NCI-H2107 treated with DMSO at 0.1 percent for 48 hours (cell line): ENCODE data around the gene NPR2.

ENCODE experiments used
- DNase-seq: peaks from one replicate; lab custom pipeline; 2025; ENCODE audit not compliant: unreplicated experiment; lab: John Stamatoyannopoulos, UW

The NPR2 gene

DNA sequence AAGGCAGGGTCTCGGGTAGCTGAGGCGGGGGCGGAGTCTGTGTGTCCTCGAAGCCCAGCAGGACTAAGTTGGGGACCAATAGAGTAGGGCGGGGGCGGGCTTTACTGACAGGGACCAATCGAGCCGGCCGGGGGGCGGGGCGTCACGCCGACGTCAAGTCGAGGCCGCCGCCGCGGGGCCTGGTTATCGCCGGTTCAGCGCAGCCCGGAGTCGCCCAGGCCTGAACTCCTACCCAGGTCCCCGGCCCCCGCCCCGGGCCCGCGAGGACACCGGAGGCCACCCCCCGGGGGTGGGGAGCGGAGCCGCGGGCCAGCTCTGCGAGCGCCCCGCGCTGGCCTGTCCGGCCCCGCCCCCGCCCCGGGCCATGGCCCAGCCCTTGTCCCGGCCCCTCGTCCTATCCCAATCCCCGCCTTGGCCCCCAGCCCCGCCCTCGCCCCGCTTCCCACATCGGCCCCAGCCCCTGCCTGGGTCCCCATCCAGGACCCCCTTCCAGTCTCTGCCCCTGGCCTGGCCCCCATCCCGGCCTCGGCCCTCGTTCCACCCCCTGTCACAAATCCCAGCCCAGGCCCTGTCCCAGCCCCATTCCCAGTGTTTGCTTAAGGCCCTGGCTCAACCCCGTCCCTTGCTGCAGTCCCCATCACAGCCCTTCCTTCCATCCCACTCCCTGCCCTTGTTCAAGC is 37.8 kb downstream of the NPR2 start, which contains the start of gene TMEM8B:
Gene TMEM8B (plus strand): TSS at position 145 of the 680 bp plus-strand sequence. CDS start 220 bp downstream, at position 365.
- peak; percentile 80 for DNase-seq

GRCh38 chr9:35829764-35830096 is 38.3 kb downstream of the NPR2 start:
- DNase-seq = no peak

DNA sequence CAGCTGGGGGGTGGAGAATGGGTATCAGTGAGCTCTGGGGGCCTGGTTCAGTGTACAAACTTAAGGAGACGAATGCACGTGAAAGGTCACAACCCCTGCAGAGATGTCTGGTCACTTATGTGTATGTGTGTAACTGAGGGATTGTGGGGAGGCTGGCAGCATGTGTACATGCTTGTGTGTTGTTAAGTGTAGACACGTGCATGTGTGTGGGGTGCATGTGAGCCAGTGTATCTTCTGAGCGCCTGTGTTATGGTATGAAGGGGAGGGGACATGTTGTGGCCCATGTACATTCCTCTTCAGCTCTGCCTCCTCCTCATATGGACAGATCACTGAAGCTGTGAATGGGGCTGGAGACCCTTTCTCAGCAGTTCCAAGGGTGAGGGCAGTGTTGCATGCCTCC is 39.6 kb downstream of the NPR2 start:
- no peak for DNase-seq

DNA sequence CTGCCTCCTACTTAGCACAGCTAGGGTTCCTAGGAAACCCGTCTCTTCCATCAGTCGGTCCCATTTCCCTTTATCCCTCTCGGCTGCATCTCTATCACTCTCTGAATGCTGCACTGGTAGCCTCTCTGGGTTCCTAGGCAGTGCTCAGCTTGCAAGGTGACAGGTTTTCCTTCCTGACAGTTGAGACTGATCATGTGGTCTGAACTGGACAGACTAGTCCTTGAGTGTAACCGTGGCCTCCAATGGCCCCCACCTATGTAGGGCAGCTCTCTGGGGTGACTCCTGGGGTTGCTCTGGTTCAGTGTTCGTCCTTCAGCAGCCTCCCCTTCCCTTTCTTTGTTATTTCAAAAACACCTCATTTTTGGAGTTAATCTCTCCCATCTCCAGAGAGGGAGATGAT is 41.4 kb downstream of the NPR2 start:
- no peak for DNase-seq

DNA sequence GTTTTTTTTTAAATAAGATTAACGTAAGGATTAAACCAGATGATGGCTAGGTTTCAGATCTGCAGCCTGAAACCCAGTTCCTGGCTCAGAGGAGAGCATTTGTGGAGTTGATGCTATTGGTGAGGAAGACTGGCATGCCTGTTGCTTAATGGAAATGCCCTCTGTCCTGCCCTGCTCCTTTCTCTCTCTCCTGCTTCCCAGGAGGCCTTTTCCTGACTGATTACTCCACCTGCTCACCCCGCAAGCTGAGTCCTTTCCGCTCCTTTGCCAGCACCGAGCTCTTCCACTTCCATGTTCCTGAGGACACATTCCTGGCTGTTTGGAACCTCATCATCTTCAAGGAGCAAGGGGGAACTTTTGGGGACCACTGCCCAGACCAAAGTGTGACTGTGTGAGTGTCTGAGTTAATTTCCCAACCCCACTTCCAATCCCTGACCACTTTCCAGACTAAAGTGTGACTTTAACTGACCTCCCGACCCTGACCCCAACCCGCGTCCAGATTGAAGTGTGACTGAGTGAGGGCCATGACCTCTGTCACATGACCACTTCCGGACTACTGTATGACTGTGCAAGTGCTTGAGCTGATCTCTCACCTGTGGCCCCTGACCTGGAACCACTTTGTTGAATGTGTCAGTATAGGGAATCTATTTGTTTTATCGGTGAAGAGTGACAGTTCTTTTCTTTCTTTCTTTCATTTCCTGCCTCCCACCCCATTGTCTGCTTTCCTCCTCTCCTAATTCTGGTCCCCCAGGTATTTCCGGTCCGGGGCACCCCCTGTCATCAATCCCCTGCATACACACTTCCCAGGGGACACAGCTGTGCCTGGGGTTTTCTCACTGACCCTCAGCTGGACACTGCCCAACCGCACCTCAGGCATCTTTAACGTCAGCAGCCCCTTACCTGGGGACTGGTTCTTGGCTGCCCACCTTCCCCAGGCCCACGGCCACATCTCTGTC is 43.1 kb downstream of the NPR2 start:
- no peak for DNase-seq

DNA sequence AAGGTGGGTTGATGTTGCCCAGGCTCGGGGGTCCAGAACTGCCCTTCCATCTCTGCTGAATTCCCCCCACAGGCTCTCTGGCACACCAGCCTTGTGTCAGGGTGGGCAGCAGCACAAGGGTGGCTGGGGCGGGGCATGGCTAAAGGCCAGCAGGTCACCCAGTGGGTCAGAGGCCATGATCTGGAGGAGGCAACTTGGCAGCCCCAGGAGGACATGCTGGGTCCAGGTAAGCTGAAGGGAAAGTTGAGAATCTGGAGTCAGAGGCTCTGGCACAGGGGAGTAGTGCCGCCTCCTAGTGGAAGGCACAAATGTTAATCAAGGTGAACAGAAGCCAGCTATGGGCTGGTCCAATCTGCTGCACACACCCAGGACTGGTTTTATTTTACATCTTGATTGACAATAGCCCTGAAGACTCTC is 43.8 kb downstream of the NPR2 start:
- no peak for DNase-seq

GRCh38 chr9:35835766-35836165 is 44.4 kb downstream of the NPR2 start:
- no peak for DNase-seq

GRCh38 chr9:35836595-35836994 is 45.2 kb downstream of the NPR2 start:
- no peak for DNase-seq

DNA sequence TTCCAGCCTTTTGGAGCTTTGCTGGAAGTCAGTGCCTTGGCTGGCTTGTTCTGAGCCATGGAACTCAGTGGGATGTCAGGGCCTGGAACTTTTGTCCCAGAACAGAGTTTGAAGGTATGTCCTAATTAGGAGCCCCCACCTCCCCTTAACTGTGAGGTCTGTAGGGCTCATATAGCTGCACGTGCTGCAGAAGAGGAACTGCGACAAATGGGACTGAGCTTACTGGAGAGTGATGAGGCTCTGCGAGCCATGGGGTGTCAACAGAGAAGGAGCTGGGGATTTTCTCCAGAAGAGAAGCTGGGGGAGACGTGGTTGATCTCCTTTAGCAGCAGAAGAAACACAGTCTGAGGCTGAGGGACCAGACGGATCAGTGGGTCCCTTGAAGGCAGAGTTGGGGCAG is 48.5 kb downstream of the NPR2 start:
- DNase-seq = no peak

DNA sequence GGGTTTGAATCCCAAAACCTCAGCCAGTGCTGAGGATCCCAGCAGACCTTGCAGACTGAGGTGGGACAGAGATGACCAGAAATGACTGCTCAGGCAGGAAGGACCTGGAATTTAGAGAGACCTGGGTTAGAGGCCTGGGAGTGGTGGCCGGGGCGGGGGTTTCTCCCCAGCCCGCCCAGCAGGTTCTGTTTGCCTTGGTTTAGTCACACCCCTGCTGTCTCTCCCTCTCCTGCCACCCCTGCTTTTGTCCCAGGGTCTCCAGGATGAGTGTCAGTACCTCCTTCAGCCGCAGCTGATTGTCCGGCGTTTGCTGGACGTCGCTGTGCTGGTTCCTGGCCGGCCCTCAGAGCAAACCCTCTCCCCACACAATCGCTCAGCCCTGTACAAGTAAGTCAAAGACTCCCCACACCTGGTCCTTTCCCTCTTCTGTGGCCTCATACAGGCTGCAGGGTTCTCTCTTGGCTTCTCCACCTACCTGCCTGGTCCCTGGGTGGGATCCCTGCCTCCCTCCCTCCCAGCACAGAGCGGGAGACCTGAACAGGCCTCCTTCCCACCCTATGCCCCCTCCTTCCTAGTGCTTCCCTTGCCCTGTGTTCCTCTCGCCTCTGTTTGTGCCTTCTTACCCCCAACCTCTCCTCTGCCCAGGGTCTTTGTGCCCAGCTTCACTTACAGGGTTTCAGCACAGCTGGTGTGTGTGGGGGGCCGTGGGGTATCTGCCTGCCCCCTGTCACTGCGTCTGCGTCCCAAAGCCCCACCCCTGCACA is 49.7 kb downstream of the NPR2 start:
- no peak for DNase-seq

GRCh38 chr9:35841645-35841900 is 50.2 kb downstream of the NPR2 start:
- no peak for DNase-seq

GRCh38 chr9:35842020-35842745 is 50.8 kb downstream of the NPR2 start:
- no peak for DNase-seq

DNA sequence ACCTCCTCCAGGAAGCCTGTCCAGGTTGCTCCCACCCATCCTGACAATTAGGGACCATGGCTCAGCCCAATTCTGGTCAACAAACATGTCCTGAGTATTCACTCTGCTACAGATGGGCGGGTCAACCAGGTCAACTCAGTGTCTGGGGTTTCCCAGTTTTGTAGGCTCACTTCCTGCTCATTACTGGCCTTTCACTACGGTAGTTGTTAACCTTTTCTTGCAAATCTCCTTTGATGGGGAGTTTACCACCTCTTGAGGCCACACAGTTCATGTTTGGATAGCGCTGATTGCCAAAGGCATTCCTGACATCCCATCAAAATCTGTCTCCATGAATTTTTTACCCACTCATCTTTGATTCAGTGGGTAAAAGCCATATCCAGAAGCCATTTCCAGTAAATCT is 51.4 kb downstream of the NPR2 start:
- no peak for DNase-seq

GRCh38 chr9:35844628-35845270 is 53.4 kb downstream of the NPR2 start:
- no peak for DNase-seq

DNA sequence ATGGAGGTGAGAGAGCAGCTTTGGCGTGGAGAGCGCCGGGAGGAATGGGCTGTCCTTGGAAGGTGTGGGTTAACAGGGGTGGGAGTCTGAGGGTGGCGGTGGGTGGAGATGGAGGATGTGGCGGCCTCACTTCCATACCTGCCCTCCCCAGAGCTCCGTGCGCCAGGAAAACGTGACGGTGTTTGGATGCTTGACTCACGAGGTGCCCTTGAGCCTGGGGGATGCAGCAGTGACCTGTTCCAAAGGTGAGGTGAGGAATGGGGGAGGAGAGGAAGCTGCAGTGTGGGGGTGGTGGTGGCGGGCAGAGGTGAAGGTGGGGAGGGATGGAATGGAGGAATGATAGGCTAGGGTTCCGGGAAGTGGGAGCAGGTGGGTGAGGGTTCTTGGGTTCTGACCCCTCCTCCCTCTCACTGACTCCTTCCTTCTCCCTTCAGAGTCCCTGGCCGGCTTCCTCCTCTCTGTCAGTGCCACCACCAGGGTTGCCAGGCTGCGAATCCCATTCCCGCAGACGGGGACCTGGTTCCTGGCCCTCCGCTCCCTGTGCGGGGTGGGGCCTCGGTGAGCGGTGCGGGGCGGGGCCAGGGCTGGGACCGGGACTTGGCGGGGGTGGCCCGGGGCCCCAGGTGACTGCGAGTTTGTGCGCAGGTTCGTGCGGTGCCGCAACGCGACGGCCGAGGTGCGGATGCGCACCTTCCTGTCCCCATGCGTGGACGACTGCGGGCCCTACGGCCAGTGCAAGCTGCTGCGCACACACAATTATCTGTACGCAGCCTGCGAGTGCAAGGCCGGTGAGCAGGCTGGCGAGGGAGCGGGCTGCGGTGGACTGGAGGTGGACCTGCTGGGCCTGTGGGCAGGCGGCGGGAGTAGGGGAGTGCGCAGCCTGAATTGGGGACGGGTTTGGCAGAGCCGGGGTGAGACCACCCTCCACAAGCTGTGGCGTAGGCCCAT is 54.7 kb downstream of the NPR2 start:
- no peak for DNase-seq

DNA sequence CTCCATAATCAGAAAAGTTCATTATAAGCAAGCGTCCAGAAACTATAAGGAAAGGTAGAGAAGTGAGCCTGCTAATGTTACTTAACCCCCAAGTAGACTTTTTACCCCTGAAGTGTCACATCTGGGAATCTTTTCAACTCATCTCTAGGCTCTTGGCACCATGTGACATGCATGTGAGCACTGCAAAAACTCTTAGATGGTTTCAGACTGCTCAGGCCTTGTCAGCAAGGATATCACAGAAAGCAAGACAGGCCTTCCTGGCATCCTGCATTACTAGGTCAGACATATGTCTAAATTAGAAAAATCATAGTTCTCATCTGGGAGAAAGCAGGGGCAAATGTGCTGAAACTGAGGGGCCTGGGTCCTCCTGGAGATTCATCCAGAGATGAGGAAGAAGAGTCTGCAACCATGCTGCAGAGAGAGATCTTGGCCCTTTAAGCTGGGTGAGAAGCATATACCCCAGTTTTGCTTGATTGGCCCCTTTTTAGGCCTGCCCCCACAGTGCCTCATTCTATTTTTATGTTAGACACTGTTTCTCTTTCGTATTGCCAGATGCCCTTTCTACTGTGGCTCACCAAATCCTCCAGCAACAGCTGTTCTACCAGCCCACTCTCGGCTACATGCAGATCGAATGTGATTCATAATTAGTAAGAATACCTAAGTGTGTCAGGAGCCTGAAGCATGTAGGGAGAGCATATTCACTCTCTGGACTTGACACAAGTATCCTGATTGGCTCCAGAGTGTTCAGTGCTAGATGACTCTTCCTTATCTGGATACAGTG is 56.6 kb downstream of the NPR2 start:
- DNase-seq = no peak

DNA sequence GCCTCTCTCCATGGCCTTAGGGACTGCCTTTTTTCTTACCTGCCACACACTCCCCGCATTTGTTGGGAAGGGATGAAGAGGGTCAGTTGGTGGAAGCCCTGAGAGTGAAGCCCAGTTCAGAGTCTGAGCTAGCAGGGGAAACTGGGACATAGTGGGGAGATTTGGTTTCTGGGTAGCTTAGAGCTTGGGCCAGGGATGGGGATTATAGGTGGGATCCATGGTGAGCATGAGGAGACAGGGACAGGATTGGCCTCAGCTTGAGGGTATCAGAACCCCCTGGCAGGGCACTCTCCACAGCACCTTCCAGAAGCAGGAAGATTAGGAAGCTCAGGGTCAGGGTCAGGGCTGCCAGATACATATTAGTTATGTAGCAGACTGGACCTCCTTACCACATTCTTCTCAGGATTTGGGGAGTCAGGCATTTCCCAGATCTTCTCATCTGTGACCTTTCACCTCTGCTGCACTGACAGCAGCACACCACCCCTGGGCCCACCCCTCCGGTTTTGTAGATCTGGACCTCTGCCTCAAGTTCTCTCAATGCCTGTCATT is 61.0 kb downstream of the NPR2 start:
- no peak for DNase-seq
